ENCODE data around the gene DPP6.

The DPP6 gene

GRCh38 chr7:154832557-154833138 lies 780.5 kb downstream of the DPP6 start:
- no peak overlapping the region for H3K4me3 ChIP-seq (replicated peaks; ENCODE audit: low read depth, low read length)
- no peak for TF ChIP-seq CTCF (IDR thresholded peaks at IDR 0.05; ENCODE audit: low read depth, low read length, missing control alignments)
- no peak for DNase-seq (ENCODE audit: extremely low read depth, low read depth)

GRCh38 chr7:154836021-154836448 lies 783.8 kb downstream of the DPP6 start:
- no peak for TF ChIP-seq CTCF (IDR thresholded peaks at IDR 0.05; ENCODE audit: low read depth, low read length, missing control alignments)
- DNase-seq (ENCODE audit: extremely low read depth, low read depth), result no peak

GRCh38 chr7:154837087-154837486 lies 784.9 kb downstream of the DPP6 start:
- DNase-seq (ENCODE audit: extremely low read depth, low read depth), result no peak
- no peak for TF ChIP-seq CTCF (IDR thresholded peaks at IDR 0.05; ENCODE audit: low read depth, low read length, missing control alignments)
- no peak overlapping the region for H3K4me3 ChIP-seq (replicated peaks; ENCODE audit: low read depth, low read length)

More at GRCh38 chr7:154836021-154836448, 783.8 kb downstream of the DPP6 start:
- no peak overlapping the region for H3K4me3 ChIP-seq (replicated peaks; ENCODE audit: low read depth, low read length)

- no peak overlapping the region for H3K4me3 ChIP-seq (replicated peaks; ENCODE audit: low read depth, low read length)
- TF ChIP-seq CTCF (IDR thresholded peaks at IDR 0.05; ENCODE audit: low read depth, low read length, missing control alignments), result no peak
- no peak for DNase-seq (ENCODE audit: extremely low read depth, low read depth)
These were observed 785.4 kb downstream of the DPP6 start for GRCh38 chr7:154837622-154838021.

GRCh38 chr7:154840086-154840485 lies 787.9 kb downstream of the DPP6 start:
- no peak for DNase-seq (ENCODE audit: extremely low read depth, low read depth)
- no peak for TF ChIP-seq CTCF (IDR thresholded peaks at IDR 0.05; ENCODE audit: low read depth, low read length, missing control alignments)
- no peak overlapping the region for H3K4me3 ChIP-seq (replicated peaks; ENCODE audit: low read depth, low read length)

GRCh38 chr7:154841731-154842331 lies 789.6 kb downstream of the DPP6 start:
- TF ChIP-seq CTCF (IDR thresholded peaks at IDR 0.05; ENCODE audit: low read depth, low read length, missing control alignments), result no peak
- H3K4me3 ChIP-seq (replicated peaks; ENCODE audit: low read depth, low read length), result no peak overlapping the region
- no peak for DNase-seq (ENCODE audit: extremely low read depth, low read depth)
